HT1080 (cell line): Measurements from ENCODE around the gene PHC3. TPM values are rescaled to one million over a fixed set of nuclear protein-coding genes. Genes with fewer than 3 reads are reported as not detected.
"Not testable (repeated sequence)": the region's sequence is repeated elsewhere in the genome, so short reads cannot be mapped to it uniquely, and the experiment has no call there.

Experiments
- DNase-seq: peaks from one replicate; pipeline ENCODE4 v3.0.0-alpha.2; 2015; ENCODE audit warnings: low read depth
- polyA plus RNA-seq, 2 experiments: library from polyadenylated mRNA; depleted of rRNA; stranded (reverse); fragments of >200 nt; gene quantifications; 2 replicates each; pipeline ENCODE4 v1.2.3, GENCODE V29; 2015
- total RNA-seq: library from RNA; depleted of rRNA; stranded (reverse); fragments of >200 nt; shearing (Covaris generic); gene quantifications from 2 replicates; pipeline ENCODE4 v1.2.3, GENCODE V29; 2014; rRNA removed

Gene PHC3, protein sequence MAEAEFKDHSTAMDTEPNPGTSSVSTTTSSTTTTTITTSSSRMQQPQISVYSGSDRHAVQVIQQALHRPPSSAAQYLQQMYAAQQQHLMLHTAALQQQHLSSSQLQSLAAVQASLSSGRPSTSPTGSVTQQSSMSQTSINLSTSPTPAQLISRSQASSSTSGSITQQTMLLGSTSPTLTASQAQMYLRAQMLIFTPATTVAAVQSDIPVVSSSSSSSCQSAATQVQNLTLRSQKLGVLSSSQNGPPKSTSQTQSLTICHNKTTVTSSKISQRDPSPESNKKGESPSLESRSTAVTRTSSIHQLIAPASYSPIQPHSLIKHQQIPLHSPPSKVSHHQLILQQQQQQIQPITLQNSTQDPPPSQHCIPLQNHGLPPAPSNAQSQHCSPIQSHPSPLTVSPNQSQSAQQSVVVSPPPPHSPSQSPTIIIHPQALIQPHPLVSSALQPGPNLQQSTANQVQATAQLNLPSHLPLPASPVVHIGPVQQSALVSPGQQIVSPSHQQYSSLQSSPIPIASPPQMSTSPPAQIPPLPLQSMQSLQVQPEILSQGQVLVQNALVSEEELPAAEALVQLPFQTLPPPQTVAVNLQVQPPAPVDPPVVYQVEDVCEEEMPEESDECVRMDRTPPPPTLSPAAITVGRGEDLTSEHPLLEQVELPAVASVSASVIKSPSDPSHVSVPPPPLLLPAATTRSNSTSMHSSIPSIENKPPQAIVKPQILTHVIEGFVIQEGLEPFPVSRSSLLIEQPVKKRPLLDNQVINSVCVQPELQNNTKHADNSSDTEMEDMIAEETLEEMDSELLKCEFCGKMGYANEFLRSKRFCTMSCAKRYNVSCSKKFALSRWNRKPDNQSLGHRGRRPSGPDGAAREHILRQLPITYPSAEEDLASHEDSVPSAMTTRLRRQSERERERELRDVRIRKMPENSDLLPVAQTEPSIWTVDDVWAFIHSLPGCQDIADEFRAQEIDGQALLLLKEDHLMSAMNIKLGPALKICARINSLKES
- 10.7 and 21.2 TPM in 2 replicates for total RNA-seq
- 19.4 and 26.9 TPM in 2 replicates for polyA plus RNA-seq (2015; cell fraction: cytosol; rRNA removed)
- 50.0 and 107 TPM in 2 replicates for polyA plus RNA-seq (2015; cell fraction: nucleus; rRNA removed)

DNA sequence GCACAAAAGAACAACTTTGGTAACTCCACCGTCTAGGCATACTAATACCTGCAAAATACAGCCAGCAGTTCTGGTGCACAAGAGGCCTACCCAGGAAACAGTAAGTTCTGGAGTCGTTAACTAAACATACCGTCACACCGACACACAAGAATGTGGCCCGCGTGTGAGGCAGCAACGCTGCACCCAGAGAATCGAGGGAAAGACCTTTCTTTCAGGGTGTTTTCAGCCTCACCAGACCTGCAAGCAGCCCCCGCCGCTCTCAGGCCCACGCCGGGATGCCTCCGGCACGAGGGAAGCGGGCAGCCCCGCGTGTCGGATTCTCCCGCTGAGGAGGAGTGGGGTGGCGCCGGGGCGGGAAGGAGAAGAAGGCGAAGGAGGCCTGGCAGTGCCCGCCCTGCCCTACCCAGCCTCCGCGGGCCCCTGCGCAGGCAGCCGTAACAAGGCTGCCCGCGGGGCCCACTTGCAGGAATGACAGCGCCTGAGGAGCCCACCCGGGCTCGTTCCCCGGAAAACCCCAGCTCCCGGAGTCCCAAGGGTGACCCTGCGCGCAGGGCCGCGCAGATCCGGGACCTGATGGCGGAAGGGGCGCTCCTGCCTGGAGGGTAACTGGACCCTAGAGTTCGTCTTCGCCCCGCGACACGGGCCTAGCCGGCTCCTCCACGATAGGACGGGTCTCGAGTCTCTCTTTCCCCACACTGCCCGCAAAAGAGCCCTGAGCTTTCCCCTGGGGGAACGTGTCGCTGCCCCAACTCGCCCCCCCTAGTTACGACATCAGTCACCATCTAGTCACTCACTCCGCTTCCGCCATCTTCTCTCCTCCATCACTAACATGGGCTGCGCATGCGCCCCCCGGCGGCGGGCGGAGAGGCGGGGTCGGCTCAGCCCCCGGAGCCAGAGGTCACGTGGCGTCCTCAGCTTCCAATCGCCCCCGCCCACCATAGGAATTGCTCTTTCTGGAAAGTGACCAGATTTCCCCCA lies at the start of gene PHC3:
Gene PHC3, minus strand, starts transcription at position 826 of the 978 bp plus-strand sequence. Its CDS starts 18 bp downstream, at position 808.
- peak; percentile 95 for DNase-seq

DNA sequence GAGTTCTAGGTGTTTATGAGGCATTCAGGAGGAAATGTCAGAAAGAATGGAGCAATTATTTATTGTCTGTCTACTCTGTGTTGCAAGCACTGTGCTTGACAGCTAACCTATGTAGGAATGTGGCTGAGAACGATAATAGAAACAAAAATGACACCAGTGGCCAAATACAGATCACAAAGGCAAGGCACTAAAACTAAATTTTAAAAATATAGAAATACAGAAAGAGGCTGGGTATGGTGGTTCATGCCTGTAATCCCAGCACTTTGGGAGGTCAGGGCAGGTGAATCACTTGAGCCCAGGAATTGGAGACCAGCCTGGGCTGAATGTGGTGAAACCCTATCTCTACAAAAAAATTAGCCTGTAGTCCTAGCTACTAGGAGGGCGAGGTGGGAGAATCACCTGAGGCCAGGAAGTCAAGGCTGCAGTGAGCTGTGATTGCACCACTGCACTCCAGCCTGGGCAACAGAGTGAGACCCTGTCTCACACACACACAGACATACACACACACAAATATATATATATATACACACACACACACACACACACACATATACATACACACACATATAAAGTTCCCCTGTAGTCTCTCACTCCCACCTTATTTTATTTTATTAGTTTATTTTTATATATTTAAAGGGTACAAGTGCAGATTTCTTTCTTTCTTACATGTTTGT lies 46.7 kb upstream of the PHC3 start:
- DNase-seq, result peak; percentile 46

DNA sequence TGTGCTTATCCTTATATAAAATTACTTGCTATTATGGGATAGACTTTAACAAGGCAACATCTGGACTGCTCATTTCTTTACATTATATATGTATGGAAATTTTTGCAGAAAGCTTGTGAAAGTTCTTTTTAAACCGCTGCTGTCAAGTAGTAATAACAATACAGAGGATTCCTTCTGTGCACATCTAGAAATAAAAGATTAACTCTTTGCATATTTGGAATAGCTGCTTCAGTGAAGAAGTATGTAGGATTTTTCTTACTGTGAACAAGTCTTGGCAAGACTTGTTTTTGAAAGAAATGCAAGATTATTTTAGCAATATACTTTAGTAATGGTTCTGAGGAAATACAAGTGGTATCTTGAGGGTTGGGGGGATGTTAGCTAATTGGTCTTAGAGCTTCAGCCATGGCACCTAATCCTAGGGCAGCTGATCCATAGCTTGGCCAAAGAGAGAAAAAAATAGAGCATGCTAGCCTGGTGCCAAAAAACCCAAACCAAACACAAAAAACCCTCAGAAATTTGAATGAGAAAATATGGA lies 45.0 kb upstream of the PHC3 start:
- no peak for DNase-seq

DNA sequence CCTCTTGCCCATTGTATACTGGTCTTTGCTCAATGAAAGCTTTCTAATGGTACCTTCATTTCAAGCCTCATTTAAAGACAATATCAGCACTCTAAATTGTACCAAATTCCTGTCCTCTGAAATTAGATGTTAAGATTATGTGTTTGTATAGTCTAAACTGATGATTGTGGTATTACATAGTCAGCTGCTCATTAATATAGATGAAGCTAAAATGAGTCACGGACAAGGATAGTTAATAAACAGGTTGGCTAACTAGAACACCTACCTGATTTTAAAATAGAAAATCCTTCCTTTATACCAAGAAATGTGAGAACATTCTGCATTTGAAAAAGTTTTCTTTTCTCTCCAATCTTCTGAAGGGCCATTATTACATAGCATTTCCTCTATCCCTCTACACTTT lies 43.6 kb upstream of the PHC3 start:
- no peak for DNase-seq

DNA sequence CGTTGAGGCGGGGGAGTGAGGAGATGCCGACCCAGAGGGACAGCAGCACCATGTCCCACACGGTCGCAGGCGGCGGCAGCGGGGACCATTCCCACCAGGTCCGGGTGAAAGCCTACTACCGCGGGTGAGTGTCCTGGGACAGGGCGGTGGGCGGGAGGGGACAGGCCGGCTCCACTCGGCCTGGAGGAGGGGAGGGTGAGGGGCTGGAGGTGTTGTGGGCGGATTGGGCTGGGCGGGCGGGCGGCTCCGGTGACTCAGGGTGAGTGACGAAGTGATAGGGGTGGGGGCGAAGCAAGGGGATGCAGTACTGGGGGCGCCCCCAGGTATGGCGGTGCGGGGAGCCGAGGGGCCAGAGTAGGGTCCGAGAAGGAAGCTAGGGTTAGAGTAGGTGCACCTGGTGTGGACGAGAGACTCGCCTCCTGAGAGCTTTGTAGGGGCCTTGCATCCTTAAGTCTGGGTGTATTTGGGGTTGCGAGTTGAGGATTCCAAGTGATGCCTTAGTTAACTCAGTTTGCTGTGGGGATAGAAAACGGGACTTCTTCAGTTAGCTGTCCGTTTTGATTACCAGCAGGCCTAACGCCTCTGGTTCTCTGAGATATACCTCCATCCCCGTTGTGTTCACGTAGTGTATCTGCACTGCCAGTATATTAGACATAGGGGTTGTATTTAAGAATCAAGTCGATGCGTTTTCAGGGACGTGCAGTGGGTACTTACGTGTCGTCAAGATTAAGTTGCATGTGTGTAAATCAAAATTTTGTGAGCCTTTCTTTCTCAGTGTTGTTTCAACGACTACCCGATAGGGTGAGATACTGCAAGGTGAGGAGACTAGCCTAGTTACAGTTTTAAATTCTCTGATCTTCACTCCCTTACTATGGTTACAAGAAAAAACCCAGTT lies 41.4 kb upstream of the PHC3 start:
- peak; percentile 50 for DNase-seq

DNA sequence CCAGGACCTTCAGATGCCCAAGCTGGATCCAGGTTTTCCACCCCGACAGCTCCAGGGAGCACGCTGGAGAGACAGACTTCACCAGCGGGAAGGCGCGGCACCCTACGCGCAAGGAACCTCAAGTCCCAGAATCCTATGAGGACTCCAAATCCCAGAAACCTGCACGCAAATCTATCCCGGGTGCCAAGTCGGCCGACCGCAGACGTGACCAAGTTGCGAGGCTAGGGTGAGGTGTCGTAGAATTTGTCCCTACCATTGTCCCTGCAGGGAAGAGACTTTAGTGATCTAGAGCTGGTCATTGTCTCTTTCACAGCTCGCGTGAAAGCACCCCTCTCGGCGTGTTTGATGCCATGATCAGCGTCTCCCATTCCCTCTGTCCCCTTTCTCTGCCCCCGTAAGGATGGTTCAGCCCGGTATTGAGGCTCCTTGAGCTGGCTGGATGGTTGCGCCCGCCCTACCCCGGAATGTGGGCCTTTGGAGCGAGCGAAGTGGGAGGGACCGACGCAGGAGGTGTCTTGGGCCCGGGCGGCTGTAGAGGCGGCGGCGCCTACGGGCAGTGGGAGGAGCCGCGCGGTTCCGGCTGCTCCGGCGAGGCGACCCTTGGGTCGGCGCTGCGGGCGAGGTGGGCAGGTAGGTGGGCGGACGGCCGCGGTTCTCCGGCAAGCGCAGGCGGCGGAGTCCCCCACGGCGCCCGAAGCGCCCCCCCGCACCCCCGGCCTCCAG lies 40.6 kb upstream of the PHC3 start, which contains the start of gene PRKCI:
Gene PRKCI, plus strand, starts transcription at position 501 of the 723 bp plus-strand sequence. CDS start 246 bp downstream, outside the sequence.
- DNase-seq, result peak; percentile 95

DNA sequence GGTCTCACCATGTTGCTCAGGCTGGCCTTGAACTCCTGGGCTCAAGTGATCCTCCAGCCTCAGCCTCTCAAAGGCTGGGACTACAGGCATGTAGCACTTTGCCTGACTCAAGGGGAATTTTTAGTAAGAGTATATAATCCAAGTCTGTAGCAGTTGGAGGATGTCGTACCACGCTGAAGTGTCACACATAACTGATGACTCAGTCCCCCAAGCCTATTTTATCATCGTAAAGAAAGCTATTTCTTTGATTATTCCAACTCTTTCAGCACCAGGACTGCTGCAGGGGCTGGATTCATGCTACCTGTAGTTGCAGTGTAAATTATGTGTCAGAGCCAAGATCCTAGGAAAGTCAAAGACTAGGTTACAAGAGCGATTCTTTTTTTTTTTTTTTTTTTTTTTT lies 39.3 kb upstream of the PHC3 start:
- peak; percentile 58 for DNase-seq

DNA sequence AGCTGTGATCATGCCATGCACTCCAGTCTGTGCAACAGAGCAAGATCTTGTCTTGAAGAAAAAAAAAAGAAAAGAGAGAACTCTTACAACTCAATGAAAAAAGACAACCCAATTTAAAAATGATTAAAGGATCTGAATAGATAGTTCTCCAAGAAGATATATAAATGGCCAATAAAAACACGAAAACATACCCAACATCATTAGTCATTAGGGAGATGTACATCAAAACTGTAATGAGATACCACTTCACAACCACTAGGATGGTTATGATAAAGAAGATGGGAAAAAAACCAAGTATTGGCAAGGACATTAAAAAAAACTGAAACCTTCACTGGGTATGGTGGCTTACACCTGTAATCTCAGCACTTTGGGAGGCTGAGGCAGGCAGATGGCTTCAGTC lies 38.3 kb upstream of the PHC3 start:
- no peak for DNase-seq

DNA sequence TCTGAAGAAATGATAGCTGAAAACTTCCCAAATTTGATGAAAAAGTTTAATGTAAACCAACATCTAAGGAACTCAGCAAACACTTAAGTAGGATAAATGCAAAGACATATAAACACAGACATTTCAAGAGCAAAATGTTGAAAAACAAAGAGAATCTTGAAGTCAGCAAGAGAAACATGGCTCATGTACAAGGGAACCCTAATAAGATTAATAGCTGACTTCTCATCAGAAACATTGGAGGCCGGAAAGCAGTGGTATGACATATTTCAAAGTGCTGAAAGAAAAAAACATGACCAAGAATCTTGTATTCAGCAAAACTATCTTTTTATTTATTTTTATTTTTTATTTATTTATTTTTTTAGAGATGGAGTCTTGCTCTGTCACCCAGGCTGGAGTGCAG lies 30.1 kb upstream of the PHC3 start:
- no peak for DNase-seq

DNA sequence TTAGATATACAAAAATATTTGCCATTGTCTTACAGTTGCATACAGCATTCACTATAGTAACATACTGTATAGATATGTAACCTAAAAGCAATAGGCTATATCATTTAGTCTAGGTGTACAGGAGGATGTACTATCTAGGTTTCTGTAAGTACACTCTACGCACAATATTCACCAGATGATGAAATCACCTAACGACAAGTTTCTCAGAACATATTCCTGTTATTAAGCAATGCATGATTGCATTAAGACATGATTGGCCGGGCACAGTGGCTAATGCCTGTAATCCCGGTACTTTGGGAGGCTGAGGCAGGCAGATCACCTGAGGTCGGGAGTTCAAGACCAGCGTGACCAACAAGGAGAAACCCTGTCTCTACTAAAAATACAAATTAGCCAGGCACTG lies 26.2 kb upstream of the PHC3 start:
- no peak for DNase-seq

DNA sequence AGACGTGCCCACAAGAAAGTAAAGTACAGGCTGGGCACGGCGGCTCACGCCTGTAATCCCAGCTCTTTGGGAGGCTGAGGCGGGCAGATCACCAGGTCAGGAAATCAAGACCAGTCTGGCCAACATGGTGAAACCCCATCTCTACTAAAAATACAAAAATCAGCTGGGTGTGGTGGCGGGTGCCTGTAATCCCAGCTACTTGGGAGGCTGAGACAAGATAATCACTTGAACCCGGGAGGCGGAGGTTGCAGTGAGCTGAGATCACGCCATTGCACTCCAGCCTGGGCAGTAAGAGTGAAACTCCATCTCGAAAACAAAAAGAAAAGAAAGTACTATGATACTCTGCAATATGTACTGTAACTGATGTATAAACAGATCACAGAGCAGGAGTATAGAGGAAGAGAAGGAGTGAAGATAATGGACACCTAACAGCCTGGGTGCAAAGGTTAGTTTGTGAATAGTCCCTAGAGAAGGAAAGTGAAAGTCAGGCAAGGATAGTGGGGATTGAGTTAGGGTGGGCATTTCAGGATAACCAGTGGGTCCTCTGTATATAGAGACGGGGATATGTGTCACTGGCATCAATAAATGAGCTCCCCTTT lies 24.7 kb upstream of the PHC3 start:
- DNase-seq, result not testable (repeated sequence)

DNA sequence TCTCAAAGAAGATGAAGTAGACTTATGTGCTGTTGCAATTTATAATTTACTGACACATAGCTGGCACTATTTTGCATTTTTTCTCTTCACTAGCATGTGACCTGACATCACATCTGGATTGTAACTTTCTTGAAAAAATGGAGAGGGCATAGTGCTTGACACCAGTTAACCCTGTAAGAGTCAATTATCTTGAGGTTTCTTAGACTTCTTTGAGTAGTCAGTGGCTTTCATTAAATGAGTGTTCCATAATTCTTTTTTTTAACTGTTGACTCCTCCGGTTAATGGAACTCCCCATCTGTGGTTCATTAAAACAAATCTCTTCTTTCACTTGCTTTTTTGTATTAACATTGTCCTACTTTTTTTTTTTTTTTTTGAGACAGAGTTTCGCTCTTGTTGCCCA lies 23.8 kb upstream of the PHC3 start:
- no peak for DNase-seq

DNA sequence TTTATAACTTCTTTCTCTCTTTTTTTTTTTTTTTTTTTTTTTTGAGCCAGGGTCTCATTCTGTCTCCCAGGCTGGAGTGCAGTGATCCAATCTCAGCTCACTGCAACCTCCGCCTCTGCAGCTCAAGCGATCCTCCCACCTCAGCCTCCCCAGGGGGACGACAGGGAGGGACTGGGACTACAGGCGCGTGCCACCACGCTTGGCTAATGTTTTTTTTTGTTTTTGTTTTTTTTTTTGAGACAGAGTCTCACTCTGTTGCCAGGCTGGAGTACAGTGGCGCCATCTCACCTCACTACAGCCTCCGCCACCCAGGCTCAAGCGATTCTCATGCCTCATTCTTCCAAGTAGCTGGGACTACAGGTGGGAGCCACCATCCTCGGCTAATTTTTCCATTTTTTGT lies 23.0 kb upstream of the PHC3 start:
- DNase-seq, result no peak

DNA sequence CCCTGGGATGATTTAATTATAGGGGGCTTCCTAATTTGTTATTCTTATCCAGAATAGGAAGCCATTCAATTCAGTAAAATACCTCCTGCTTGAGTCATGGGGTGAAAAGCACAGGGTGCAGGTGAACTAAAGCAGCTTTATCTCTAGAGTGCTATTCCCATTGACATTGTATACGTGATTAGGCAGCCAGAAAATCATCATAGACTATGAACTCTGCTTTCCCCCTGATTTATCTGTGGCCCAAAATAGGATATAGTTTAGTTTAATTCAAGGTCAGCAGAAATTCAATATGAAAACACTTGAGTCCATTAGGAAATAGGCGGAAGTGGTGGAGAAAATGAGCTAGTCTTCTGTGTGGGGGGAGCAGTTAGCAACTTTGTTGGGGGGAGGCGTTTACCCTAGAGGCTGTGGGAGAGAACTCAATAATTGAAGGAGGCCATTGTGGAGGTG lies 22.5 kb upstream of the PHC3 start:
- no peak for DNase-seq

DNA sequence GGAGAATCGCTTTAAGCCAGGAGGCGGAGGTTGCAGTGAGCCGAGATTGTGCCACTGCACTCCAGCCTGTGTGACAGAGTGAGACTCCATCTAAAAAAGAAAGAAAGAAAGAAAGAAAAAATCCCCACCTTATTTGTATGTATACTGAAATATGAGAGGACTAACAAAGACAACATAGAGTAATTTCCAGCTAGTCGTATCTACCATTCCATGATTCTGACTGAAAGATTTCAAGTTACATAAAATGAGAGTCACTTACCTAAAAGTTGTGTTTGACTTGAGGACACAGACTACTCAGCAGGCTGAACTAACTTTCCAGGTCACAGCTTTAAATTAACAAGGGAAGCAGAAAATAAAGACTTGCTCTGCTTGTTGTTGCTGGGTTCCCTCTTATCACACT lies 21.9 kb upstream of the PHC3 start:
- no peak for DNase-seq

DNA sequence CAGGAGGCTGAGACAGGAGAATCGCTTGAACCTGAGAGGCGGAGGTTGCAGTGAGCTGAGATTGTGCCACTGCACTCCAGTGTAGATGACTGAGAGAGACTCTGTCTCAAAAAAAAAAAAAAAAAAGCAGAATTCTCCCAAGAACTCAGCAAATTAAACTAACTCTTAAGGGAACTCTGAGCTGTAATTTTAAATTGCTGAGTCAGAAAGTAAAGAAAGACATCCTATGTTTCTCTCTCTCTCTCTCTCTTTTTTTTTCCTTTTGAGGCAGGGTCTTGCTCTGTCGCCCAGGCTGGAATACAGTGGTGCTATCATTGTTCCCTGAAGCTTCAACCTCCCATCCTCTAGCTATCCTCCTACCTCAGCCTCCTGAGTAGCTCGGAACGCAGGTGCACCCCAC lies 20.0 kb upstream of the PHC3 start:
- DNase-seq, result no peak

DNA sequence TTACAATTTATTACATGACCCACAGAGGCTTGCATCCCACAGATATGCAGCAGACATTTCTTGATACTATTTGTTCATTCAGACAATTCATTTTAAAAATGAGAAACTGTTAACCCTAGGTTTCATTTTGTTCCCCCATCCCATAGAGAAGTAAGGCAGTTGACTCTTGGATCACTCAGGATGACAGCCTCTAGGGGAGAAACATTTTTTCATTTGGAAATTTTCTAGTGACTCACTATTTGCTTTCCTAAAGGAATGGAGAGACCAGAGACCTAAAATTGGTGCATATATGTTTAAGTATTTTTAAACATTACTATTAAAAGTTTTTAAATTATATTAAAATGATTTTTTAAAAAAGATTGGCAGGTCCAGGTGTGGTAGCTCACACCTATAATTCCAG lies 19.5 kb upstream of the PHC3 start:
- DNase-seq, result no peak

DNA sequence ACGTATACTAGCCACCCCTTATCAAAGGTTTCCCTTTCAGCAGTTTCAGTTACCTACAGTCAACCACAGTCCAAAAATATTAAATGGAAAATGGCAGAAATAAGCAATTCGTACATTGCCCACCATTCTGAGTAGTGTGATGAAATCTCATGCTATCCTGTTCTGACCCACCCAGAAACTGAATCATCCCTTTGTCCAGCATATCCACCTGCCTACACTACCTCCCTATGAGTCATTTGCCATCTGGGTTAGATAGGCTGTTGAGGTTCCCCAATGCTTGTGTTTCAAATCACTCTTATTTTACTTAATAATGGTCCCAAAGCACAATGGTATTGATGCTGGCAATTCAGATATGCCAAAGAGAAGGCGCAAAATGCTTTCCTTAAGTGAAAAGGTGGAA lies 15.3 kb upstream of the PHC3 start:
- DNase-seq, result peak; percentile 83
